ENCODE measurements around the gene LY86.

The LY86 gene

GRCh38 chr6:6569811-6570164 lies 18.7 kb upstream of the LY86 start:
- in situ Hi-C loops (cut with MboI; ENCODE audit: low sequenced_read_pairs) = no loop called here

GRCh38 chr6:6570929-6571671 lies 17.4 kb upstream of the LY86 start:
- in situ Hi-C loops (cut with MboI; ENCODE audit: low sequenced_read_pairs) = no loop called here

GRCh38 chr6:6575143-6575542 lies 13.4 kb upstream of the LY86 start:
- in situ Hi-C loops (cut with MboI; ENCODE audit: low sequenced_read_pairs) = no loop called here

- in situ Hi-C loops (cut with MboI; ENCODE audit: low sequenced_read_pairs) = no loop called here
These were observed 10.8 kb upstream of the LY86 start for GRCh38 chr6:6577735-6578134.

GRCh38 chr6:6579281-6579680 lies 9.2 kb upstream of the LY86 start:
- in situ Hi-C loops (cut with MboI; ENCODE audit: low sequenced_read_pairs) = no loop called here

- in situ Hi-C loops (cut with MboI; ENCODE audit: low sequenced_read_pairs) = no loop called here
These were observed 8.2 kb upstream of the LY86 start for GRCh38 chr6:6580225-6580856.

- in situ Hi-C loops (cut with MboI; ENCODE audit: low sequenced_read_pairs) = no loop called here
These were observed 7.5 kb upstream of the LY86 start for GRCh38 chr6:6581054-6581453.

- in situ Hi-C loops (cut with MboI; ENCODE audit: low sequenced_read_pairs) = no loop called here
These were observed 6.4 kb upstream of the LY86 start for GRCh38 chr6:6582131-6582530.

- in situ Hi-C loops (cut with MboI; ENCODE audit: low sequenced_read_pairs) = no loop called here
These were observed 4.7 kb upstream of the LY86 start for GRCh38 chr6:6583836-6584235.

GRCh38 chr6:6584310-6585002 lies 4.1 kb upstream of the LY86 start:
- in situ Hi-C loops (cut with MboI; ENCODE audit: low sequenced_read_pairs) = no loop called here

- in situ Hi-C loops (cut with MboI; ENCODE audit: low sequenced_read_pairs) = no loop called here
These were observed 3.6 kb upstream of the LY86 start for GRCh38 chr6:6585003-6585311.

GRCh38 chr6:6586167-6586566 lies 2.4 kb upstream of the LY86 start:
- in situ Hi-C loops (cut with MboI; ENCODE audit: low sequenced_read_pairs) = no loop called here

GRCh38 chr6:6586671-6587526 lies 1.6 kb upstream of the LY86 start:
- in situ Hi-C loops (cut with MboI; ENCODE audit: low sequenced_read_pairs) = no loop called here

GRCh38 chr6:6587696-6588063 lies 840 bp upstream of the LY86 start:
- in situ Hi-C loops (cut with MboI; ENCODE audit: low sequenced_read_pairs) = no loop called here

- in situ Hi-C loops (cut with MboI; ENCODE audit: low sequenced_read_pairs) = no loop called here
These were observed 597 bp downstream of the LY86 start for GRCh38 chr6:6588924-6589709.

- in situ Hi-C loops (cut with MboI; ENCODE audit: low sequenced_read_pairs) = no loop called here
These were observed 2.0 kb downstream of the LY86 start for GRCh38 chr6:6590530-6590929.

GRCh38 chr6:6591778-6592465 lies 3.4 kb downstream of the LY86 start:
- in situ Hi-C loops (cut with MboI; ENCODE audit: low sequenced_read_pairs) = no loop called here

- in situ Hi-C loops (cut with MboI; ENCODE audit: low sequenced_read_pairs) = no loop called here
These were observed 4.4 kb downstream of the LY86 start for GRCh38 chr6:6592826-6593475.

- in situ Hi-C loops (cut with MboI; ENCODE audit: low sequenced_read_pairs) = no loop called here
These were observed 5.4 kb downstream of the LY86 start for GRCh38 chr6:6593867-6594468.
